ENCODE results near the gene TMEM272. TPM values are rescaled to one million over a fixed set of nuclear protein-coding genes. Genes with fewer than 3 reads are reported as not detected.

TMEM272 gene
- polyA plus RNA-seq, 1 of the 3 experiments (the other 2 are of a cell fraction) = not detected

DNA sequence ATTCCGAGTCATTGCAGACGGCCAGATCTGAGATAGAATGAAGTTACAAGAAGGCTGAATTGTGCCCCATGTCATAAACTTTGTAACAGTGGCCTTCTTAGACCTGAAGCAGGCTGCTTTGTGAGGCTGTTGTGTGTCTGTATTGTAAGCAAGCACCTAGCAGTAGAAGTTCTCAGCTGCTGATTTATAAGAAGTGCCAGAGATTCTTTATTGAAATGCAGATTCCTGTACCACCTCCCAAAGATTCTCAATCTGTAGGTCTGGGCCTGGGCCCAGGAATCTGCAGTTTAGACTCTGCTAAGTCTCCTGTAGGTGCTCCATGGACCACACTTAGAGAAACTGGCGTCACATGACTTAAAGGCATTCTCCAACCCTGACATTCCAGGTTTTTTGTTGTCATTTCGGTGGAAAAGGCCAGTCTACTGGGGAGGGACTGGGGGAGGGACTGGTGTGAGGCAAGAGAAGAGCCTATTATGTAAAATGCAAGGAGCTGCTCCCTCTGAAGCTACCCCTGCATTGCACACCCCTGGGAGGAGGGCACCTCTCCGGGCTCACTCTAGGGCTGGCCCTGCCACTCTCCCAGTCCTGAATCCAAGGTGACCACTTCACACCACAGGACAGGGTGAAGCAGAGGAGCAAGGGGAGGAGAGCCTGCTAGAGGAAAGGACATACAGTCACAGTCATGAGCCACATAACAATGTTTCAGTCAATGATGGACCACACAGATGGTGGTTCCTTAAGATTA is 769 bp upstream of the TMEM272 start (continued):
- TF ChIP-seq, protein P1, sequence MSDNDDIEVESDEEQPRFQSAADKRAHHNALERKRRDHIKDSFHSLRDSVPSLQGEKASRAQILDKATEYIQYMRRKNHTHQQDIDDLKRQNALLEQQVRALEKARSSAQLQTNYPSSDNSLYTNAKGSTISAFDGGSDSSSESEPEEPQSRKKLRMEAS (IDR thresholded peaks at IDR 0.05; ENCODE audit: low read depth) = no peak
- TF ChIP-seq NRF1 (IDR thresholded peaks at IDR 0.05; ENCODE audit: low read depth, low read length) (no peak), YY1 (IDR thresholded peaks at IDR 0.05; ENCODE audit: low read depth) (no peak)

DNA sequence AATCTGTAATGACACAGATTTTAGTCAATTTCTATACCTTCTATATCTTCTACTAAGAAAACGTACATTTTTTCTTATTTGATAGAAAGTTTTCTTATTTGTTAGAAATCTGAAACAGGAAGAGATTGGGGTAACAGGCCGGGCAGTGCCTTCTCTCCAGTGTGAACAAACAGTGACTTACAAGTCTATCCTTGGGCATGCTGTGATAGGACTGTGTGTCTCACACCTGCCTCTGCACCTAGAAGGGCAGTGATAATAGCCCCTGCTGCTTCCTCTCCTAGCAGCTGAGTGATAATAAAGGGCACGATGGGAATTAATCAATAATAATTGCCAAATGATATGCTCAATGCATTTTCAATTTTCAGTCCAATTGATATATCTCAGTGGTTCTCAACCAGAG is 1.4 kb downstream of the TMEM272 start:
- CTCF ChIA-PET = interaction anchor here (1.1 to 1.6 kb wide), 4 partner anchors 28 to 285 kb away, joined by 3 to 6 read pairs (median 5); partner anchors contain the start of gene NEK5

DNA sequence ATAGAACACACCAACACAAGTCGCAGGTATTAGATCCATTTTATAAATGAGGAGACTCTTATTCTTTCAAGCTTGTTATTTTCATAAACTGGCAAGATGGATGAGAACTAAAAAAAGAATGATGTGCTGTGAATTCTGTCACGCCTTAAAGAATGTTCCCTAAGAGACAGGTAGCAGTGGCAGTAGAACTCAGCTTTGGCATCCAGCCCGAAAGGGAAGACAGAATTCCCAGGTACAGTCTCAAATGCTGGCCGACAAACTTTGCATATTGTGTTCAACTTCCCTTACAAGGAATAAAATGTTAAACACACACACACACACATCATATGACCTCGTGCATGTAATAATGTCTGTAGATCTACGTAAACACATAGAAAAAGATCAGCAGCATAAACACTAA is 3.2 kb downstream of the TMEM272 start:
- Histone ChIP-seq H3K36me3 (replicated peaks in 1 of 2; ENCODE audit: control insufficient read depth in 1 of 2, insufficient read depth in 2 of 2, low read length in 1 of 2) (no peaks in the 10 kb centered on the region), H2AFZ (ENCODE audit: low read depth) (no peak overlapping the region), H4K20me1 (ENCODE audit: insufficient read depth) (no peaks in the 10 kb centered on the region), H3K9me2 (no peaks in the 10 kb centered on the region), H3K4me3 (ENCODE audit: low read depth in 2 of 2, low read length in 1 of 2) (no peak overlapping the region), H3K4me1 (ENCODE audit: control insufficient read depth in 1 of 2, insufficient read depth in 2 of 2, low read depth in 1 of 2, low read length in 1 of 2) (peaks cover 2 to 8% of the 10 kb centered on the region in 2 experiments; a peak in 1 of 4 replicates), H3K27me3 (ENCODE audit: insufficient read depth) (no peaks in the 10 kb centered on the region), H3K27ac (ENCODE audit: low read depth in 2 of 2, low read length in 1 of 2) (no peak overlapping the region), H3K9me3 (no peaks in the 10 kb centered on the region), H3K4me2 (no peak overlapping the region), H3F3A (replicated peaks; ENCODE audit: insufficient read depth) (no peaks in the 10 kb centered on the region), H3K9ac (no peak overlapping the region), H3K79me2 (ENCODE audit: insufficient read depth) (no peaks in the 10 kb centered on the region)
- DNase-seq = no peak
- TF ChIP-seq SIN3A (IDR thresholded peaks at IDR 0.05; ENCODE audit: borderline replicate concordance, low read depth, low read length) = no peak
- ChIA-PET CTCF (interaction anchor here (1.1 kb wide), 1 partner anchor 27 kb away, joined by 4 read pairs; no protein-coding TSS in a partner anchor), POLR2A (no interaction called here)
- WGBS (ENCODE audit: low lambda C conversion rate) = 73% methylated on average over 6 of the region's 6 CpGs

More for the DNA sequence above, 1.4 kb downstream of the TMEM272 start:
- Histone ChIP-seq H3K9me2 (no peaks in the 10 kb centered on the region), H3K9me3 (no peaks in the 10 kb centered on the region), H3K27ac (ENCODE audit: low read depth in 2 of 2, low read length in 1 of 2) (no peak overlapping the region), H3K27me3 (ENCODE audit: insufficient read depth) (no peaks in the 10 kb centered on the region), H3K79me2 (ENCODE audit: insufficient read depth) (no peaks in the 10 kb centered on the region), H2AFZ (ENCODE audit: low read depth) (no peak overlapping the region), H3K4me3 (ENCODE audit: low read depth in 2 of 2, low read length in 1 of 2) (no peak overlapping the region), H4K20me1 (ENCODE audit: insufficient read depth) (no peaks in the 10 kb centered on the region), H3K9ac (no peak overlapping the region), H3K36me3 (replicated peaks in 1 of 2; ENCODE audit: control insufficient read depth in 1 of 2, insufficient read depth in 2 of 2, low read length in 1 of 2) (no peaks in the 10 kb centered on the region), H3F3A (replicated peaks; ENCODE audit: insufficient read depth) (no peaks in the 10 kb centered on the region), H3K4me2 (no peak overlapping the region), H3K4me1 (ENCODE audit: control insufficient read depth in 1 of 2, insufficient read depth in 2 of 2, low read depth in 1 of 2, low read length in 1 of 2) (peaks cover 2% of the 10 kb centered on the region in 2 experiments; a peak in 2 of 4 replicates)
- POLR2A ChIA-PET = no interaction called here
- WGBS (ENCODE audit: low lambda C conversion rate) = 36% methylated on average over 3 of the region's 3 CpGs
- TF ChIP-seq, protein P1 (IDR thresholded peaks at IDR 0.05; ENCODE audit: low read depth) = no peak
- no peak for TF ChIP-seq NRF1 (IDR thresholded peaks at IDR 0.05; ENCODE audit: low read depth, low read length)
- TF ChIP-seq, protein P2, sequence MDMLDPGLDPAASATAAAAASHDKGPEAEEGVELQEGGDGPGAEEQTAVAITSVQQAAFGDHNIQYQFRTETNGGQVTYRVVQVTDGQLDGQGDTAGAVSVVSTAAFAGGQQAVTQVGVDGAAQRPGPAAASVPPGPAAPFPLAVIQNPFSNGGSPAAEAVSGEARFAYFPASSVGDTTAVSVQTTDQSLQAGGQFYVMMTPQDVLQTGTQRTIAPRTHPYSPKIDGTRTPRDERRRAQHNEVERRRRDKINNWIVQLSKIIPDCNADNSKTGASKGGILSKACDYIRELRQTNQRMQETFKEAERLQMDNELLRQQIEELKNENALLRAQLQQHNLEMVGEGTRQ (IDR thresholded peaks at IDR 0.05; ENCODE audit: borderline replicate concordance, low read depth, low read length) = no peak
- no peak for TF ChIP-seq GATA2 (CRISPR knock-in tag; IDR thresholded peaks at IDR 0.05)
- no peak for TF ChIP-seq RXRA (IDR thresholded peaks at IDR 0.05; ENCODE audit: borderline replicate concordance, low read depth)
- no peak for TF ChIP-seq JUND (IDR thresholded peaks at IDR 0.05)
- no peak for TF ChIP-seq MXI1 (IDR thresholded peaks at IDR 0.05; ENCODE audit: low read depth, low read length)
- no peak for TF ChIP-seq MEF2A (IDR thresholded peaks at IDR 0.05; ENCODE audit: borderline replicate concordance, low read depth)
- TF ChIP-seq EP300 (IDR thresholded peaks at IDR 0.05; ENCODE audit: borderline replicate concordance in 1 of 2, low read depth in 1 of 2, low read length in 1 of 2) = no peak
- DNase-seq = no peak

All from SK-N-SH (cell line).